B cell (primary cell): Measurements from ENCODE around the gene OR10A3. TPM values are rescaled to one million over a fixed set of nuclear protein-coding genes. Genes with fewer than 3 reads are reported as not detected.

Experiments used
- ATAC-seq: fragments of 200-7000 bp; cut with Tn5 transposase; one replicate; pipeline ENCODE4 v1.10.0; 2021; ENCODE audit warnings: low read depth, mild to moderate bottlenecking, moderate number of reproducible peaks, moderate library complexity
- CTCF ChIA-PET: fragments of 350-600 bp; sonication (Branson Sonifier 250); formaldehyde crosslinking; loops from one replicate; lab custom pipeline; 2021; ENCODE audit warnings: antibody characterized with exemption, inconsistent platforms; lab: Charles Lee
- POLR2A ChIA-PET: fragments of 350-600 bp; sonication (Branson Sonifier 250); formaldehyde crosslinking; loops from one replicate; lab custom pipeline; 2021; ENCODE audit warnings: antibody characterized with exemption; lab: Charles Lee
- DNase-seq: peaks from one replicate; pipeline ENCODE4 v3.0.0; 2013
- H2AFZ ChIP-seq: 2 replicates; pipeline ENCODE4 v1.6.1; 2012; ENCODE audit warnings: mild to moderate bottlenecking, low read depth, low read length; ENCODE audit not compliant: insufficient read depth, poor library complexity, severe bottlenecking
- H3K27ac ChIP-seq, 2 donors: 1 replicate in 1 of 2; 2 replicates in 1 of 2; pipeline ENCODE4 v1.5.1; 2012 to 2013; ENCODE audit warnings: low read length in 2 of 2, mild to moderate bottlenecking in 2 of 2, moderate library complexity in 1 of 2
- H3K27me3 ChIP-seq, 4 experiments: fragments of 200-600 bp in 1 of 4; sonication (generic) in 1 of 4; replicated peaks in 1 of 4; 1 replicate in 2 of 4; 2 replicates in 2 of 4; pipeline versions ENCODE4 v1.6.1 to v1.7.0; 2013 to 2016; ENCODE audit warnings: low read length in 3 of 4, mild to moderate bottlenecking in 2 of 4, mixed read lengths in 1 of 4, moderate library complexity in 1 of 4; ENCODE audit not compliant: insufficient read depth in 4 of 4, control insufficient read depth in 3 of 4; ENCODE audit errors: control extremely low read depth in 1 of 4
- H3K36me3 ChIP-seq, 2 experiments: replicated peaks in 1 of 2; 1 replicate in 1 of 2; 2 replicates in 1 of 2; pipeline versions ENCODE4 v1.6.1 to v1.7.1; 2013; ENCODE audit warnings: low read length in 1 of 2; ENCODE audit not compliant: insufficient read depth in 2 of 2, control insufficient read depth in 1 of 2; ENCODE audit errors: control extremely low read depth in 1 of 2, extremely low read depth in 1 of 2
- H3K4me1 ChIP-seq, 2 donors: fragments of 200-600 bp in 1 of 2; sonication (generic) in 1 of 2; 1 replicate in 1 of 2; 2 replicates in 1 of 2; pipeline versions ENCODE4 v1.5.1 to v1.6.1; 2013 to 2017; ENCODE audit warnings: low read length in 2 of 2; ENCODE audit not compliant: control insufficient read depth in 2 of 2, insufficient read depth in 2 of 2
- H3K4me2 ChIP-seq: replicated peaks from 2 replicates; pipeline ENCODE3; 2012; ENCODE audit warnings: mild to moderate bottlenecking, low read depth, low read length; ENCODE audit not compliant: poor library complexity, severe bottlenecking
- H3K4me3 ChIP-seq, 5 experiments: fragments of 200-600 bp in 1 of 5; sonication (generic) in 1 of 5; 1 replicate in 3 of 5; 2 replicates in 2 of 5; pipeline versions ENCODE4 v1.5.1 to v1.7.0; 2011 to 2016; ENCODE audit warnings: low read length in 4 of 5, mild to moderate bottlenecking in 4 of 5, low read depth in 2 of 5, control low read depth in 1 of 5, moderate library complexity in 1 of 5; ENCODE audit not compliant: insufficient read depth in 1 of 5; ENCODE audit errors: control extremely low read depth in 1 of 5, extremely low read depth in 1 of 5
- H3K79me2 ChIP-seq: fragments of 200-600 bp; sonication (generic); one replicate; pipeline ENCODE4 v1.6.0; 2016; ENCODE audit warnings: low read length; ENCODE audit not compliant: control insufficient read depth, insufficient read depth
- H3K9ac ChIP-seq: fragments of 200-600 bp; sonication (generic); 2 replicates; pipeline ENCODE4 v1.6.1; 2017; ENCODE audit warnings: mild to moderate bottlenecking, low read length, moderate library complexity
- H3K9me3 ChIP-seq, 3 donors: one replicate each; pipeline versions ENCODE4 v1.6.1 to v1.7.1; 2013; ENCODE audit warnings: low read length in 2 of 3; ENCODE audit not compliant: control insufficient read depth in 2 of 3, insufficient read depth in 1 of 3; ENCODE audit errors: control extremely low read depth in 1 of 3
- H4K20me1 ChIP-seq: 2 replicates; pipeline ENCODE4 v1.6.0; 2012; ENCODE audit warnings: mild to moderate bottlenecking, low read length; ENCODE audit not compliant: insufficient read depth, control insufficient read depth, poor library complexity, severe bottlenecking
- H3K27ac Mint-ChIP-seq: one replicate; pipeline ENCODE4 v1.8.0; 2021; ENCODE audit warnings: mixed read lengths
- H3K27me3 Mint-ChIP-seq: one replicate; pipeline ENCODE4 v1.8.0; 2021; ENCODE audit warnings: mixed read lengths
- H3K4me1 Mint-ChIP-seq: one replicate; pipeline ENCODE4 v1.8.0; 2021; ENCODE audit warnings: mixed read lengths
- H3K4me3 Mint-ChIP-seq: one replicate; pipeline ENCODE4 v1.8.0; 2021; ENCODE audit warnings: mixed read lengths
- H3K9me3 Mint-ChIP-seq: one replicate; pipeline ENCODE4 v1.8.0; 2022; ENCODE audit warnings: mixed read lengths; ENCODE audit not compliant: insufficient read depth
- CTCF ChIP-seq: fragments of 200-600 bp; IDR thresholded peaks from one replicate; pipeline ENCODE4 v1.8.0; 2022; ENCODE audit warnings: antibody characterized with exemption, mild to moderate bottlenecking
- EZH2 ChIP-seq: IDR thresholded peaks from 2 replicates; pipeline ENCODE4 v1.6.1; 2012; ENCODE audit warnings: borderline replicate concordance, low read depth, mild to moderate bottlenecking, moderate library complexity, low read length; ENCODE audit not compliant: insufficient read depth, poor library complexity, severe bottlenecking
- WGBS: methylation state at CpG from one replicate; pipeline ENCODE4 v1.1.5; 2013; ENCODE audit warnings: missing lambda C conversion rate; ENCODE audit not compliant: insufficient coverage; 5-methylcytosine and 5-hydroxymethylcytosine counted together
- intact Hi-C: fragments of 100-400 bp; cut with micrococcal nuclease; formaldehyde crosslinking; loops from one replicate; pipeline ENCODE4 v1.10.0; 2022
- polyA plus RNA-seq: library from polyadenylated mRNA; depleted of rRNA; stranded (reverse); fragments of >200 nt; gene quantifications from 2 replicates; pipeline ENCODE4 v1.2.3, GENCODE V29; 2012
- total RNA-seq, 2 donors: library from RNA; stranded (reverse); fragments of 120-200 nt in 1 of 2; gene quantifications; 1 replicate in 1 of 2; 2 replicates in 1 of 2; pipeline versions ENCODE4 v1.2.3 to v1.2.4, GENCODE V29; 2013 to 2022

OR10A3 gene
- total and polyA plus RNA-seq, 2 donors (not counting 1 experiment from before 2014, with no cell fraction given), result not detected

GRCh38 chr11:7944123-7944522, 2.6 kb upstream of the OR10A3 start:
- Histone ChIP-seq H3K9me3 (peaks cover 1 to 32% (median 18%) of the 10 kb centered on the region in 3 donors), H4K20me1 (no peaks in the 10 kb centered on the region), H3K27me3 (peaks cover 0 to 3% (median under 1%) of the 10 kb centered on the region in 4 experiments), H3K9ac (no peak overlapping the region), H3K4me2 (no peak overlapping the region), H3K27ac (no peak overlapping the region), H3K4me1 (no peaks in the 10 kb centered on the region), H2AFZ (no peak overlapping the region), H3K79me2 (no peaks in the 10 kb centered on the region), H3K36me3 (no peaks in the 10 kb centered on the region), H3K4me3 (no peak overlapping the region)
- Mint-ChIP-seq H3K4me3 (no peak overlapping the region), H3K27ac (no peak overlapping the region), H3K9me3 (peaks cover 16% of the 10 kb centered on the region), H3K4me1 (no peaks in the 10 kb centered on the region), H3K27me3 (peaks cover 30% of the 10 kb centered on the region)
- DNase-seq, result no peak
- no peak for ATAC-seq
- POLR2A ChIA-PET, result no interaction called here
- intact Hi-C loops, result no loop called here
- no peak for TF ChIP-seq CTCF
- TF ChIP-seq EZH2, result no peak
- no CpG with 5 or more reads among the region's 2 CpGs for WGBS
- CTCF ChIA-PET, result no interaction called here

GRCh38 chr11:7941146-7941545, 362 bp downstream of the OR10A3 start:
- ChIA-PET CTCF (no interaction called here), POLR2A (no interaction called here)
- H3K9me3 Mint-ChIP-seq, result peaks cover 16% of the 10 kb centered on the region
- Histone ChIP-seq H3K27ac (no peak overlapping the region), H3K9me3 (peaks cover 1 to 32% (median 16%) of the 10 kb centered on the region in 3 donors), H3K4me3 (no peak overlapping the region), H4K20me1 (no peaks in the 10 kb centered on the region), H3K36me3 (no peaks in the 10 kb centered on the region), H2AFZ (no peak overlapping the region), H3K79me2 (no peaks in the 10 kb centered on the region), H3K27me3 (peaks cover 0 to 3% (median 0%) of the 10 kb centered on the region in 4 experiments), H3K4me1 (no peaks in the 10 kb centered on the region), H3K4me2 (no peak overlapping the region), H3K9ac (no peak overlapping the region)
- no peak for DNase-seq
- H3K4me1 Mint-ChIP-seq, result no peaks in the 10 kb centered on the region
- peaks cover 24% of the 10 kb centered on the region for H3K27me3 Mint-ChIP-seq
- TF ChIP-seq EZH2 (no peak), CTCF (no peak)
- H3K27ac Mint-ChIP-seq, result no peak overlapping the region
- no peak for ATAC-seq
- H3K4me3 Mint-ChIP-seq, result no peak overlapping the region
- intact Hi-C loops, result no loop called here
- no CpG with 5 or more reads among the region's 5 CpGs for WGBS
